HG02884 (cell line): ENCODE results near the gene LGALS9.
A peak's percentile ranks its signal among the peaks of the same experiment; 100 is the strongest.

Experiments used
- ATAC-seq: cut with Tn5 transposase; IDR thresholded peaks from one replicate; pipeline ENCODE4 v1.9.1; 2021; ENCODE audit warnings: mild to moderate bottlenecking, moderate library complexity; ENCODE audit not compliant: unreplicated experiment

Gene LGALS9

GRCh38 chr17:27602721-27603420 lies 28.1 kb upstream of the LGALS9 start:
- ATAC-seq: peak; percentile 52

- no peak for ATAC-seq
These were observed 27.6 kb upstream of the LGALS9 start for GRCh38 chr17:27603421-27603770.

GRCh38 chr17:27603880-27604794 lies 26.9 kb upstream of the LGALS9 start:
- no peak for ATAC-seq

GRCh38 chr17:27605409-27605808 lies 25.6 kb upstream of the LGALS9 start:
- no peak for ATAC-seq

GRCh38 chr17:27607521-27608091 lies 23.4 kb upstream of the LGALS9 start:
- no peak for ATAC-seq

- no peak for ATAC-seq
These were observed 22.4 kb upstream of the LGALS9 start for GRCh38 chr17:27608328-27609230.

GRCh38 chr17:27609611-27610303 lies 21.2 kb upstream of the LGALS9 start:
- ATAC-seq: no peak

GRCh38 chr17:27610304-27610677 lies 20.7 kb upstream of the LGALS9 start:
- ATAC-seq: no peak

GRCh38 chr17:27612160-27612770 lies 18.7 kb upstream of the LGALS9 start:
- no peak for ATAC-seq

- no peak for ATAC-seq
These were observed 17.6 kb upstream of the LGALS9 start for GRCh38 chr17:27613433-27613832.

GRCh38 chr17:27615121-27615520 lies 15.9 kb upstream of the LGALS9 start:
- ATAC-seq: no peak

GRCh38 chr17:27616414-27616813 lies 14.6 kb upstream of the LGALS9 start:
- no peak for ATAC-seq

- ATAC-seq: no peak
These were observed 12.6 kb upstream of the LGALS9 start for GRCh38 chr17:27618417-27618816.

GRCh38 chr17:27620721-27621120 lies 10.3 kb upstream of the LGALS9 start:
- ATAC-seq: no peak

- ATAC-seq: no peak
These were observed 9.5 kb upstream of the LGALS9 start for GRCh38 chr17:27621536-27621935.

- no peak for ATAC-seq
These were observed 8.9 kb upstream of the LGALS9 start for GRCh38 chr17:27621942-27622559.

- ATAC-seq: no peak
These were observed 8.0 kb upstream of the LGALS9 start for GRCh38 chr17:27622986-27623385.

GRCh38 chr17:27623614-27624013 lies 7.4 kb upstream of the LGALS9 start:
- no peak for ATAC-seq

- no peak for ATAC-seq
These were observed 6.4 kb upstream of the LGALS9 start for GRCh38 chr17:27624539-27624938.
